HG03097 (cell line): ENCODE data around the gene NR1D2.

Source experiments
- ATAC-seq: cut with Tn5 transposase; IDR thresholded peaks from one replicate; pipeline ENCODE4 v1.9.1; 2021; ENCODE audit not compliant: unreplicated experiment, low FRiP score

Gene NR1D2

DNA sequence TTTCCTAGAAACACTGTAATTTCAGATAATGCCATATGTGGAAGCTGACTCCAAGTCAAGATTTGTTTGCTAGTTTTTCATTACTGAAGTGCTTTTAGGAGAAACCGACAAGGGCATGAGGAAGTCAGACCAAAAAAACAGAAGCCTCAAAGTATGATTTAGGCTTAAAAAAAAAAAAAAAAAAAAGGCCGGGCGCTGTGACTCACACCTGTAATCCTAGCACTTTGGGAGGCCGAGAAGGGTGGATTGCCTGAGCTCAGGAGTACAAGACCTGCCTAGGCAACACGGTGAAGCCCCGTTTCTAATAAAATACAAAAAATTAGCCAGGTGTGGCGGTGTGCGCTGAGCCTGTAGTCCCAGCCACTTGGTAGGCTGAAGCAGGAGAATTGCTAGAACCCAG, 16.6 kb upstream of the NR1D2 start:
- ATAC-seq: no peak

DNA sequence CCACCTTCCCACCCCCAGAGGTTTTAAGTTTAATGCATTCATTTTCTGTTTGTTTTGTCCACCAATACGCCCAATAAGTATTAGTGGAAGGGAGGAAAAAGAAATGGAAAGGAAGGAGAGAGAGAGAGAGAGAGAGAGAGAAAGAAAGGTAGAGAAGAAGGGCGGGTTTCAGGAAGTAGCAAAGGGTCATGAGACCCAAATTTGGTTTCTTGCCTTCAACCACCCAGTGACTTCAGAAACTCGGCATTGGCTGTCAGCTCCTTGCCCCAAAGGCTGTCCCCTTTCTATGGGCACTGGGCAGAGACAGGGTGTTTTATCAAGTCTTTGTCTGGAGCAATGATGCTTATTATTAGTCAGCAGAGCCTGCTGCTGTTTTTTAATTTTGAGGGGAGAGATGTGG, 13.5 kb upstream of the NR1D2 start:
- no peak for ATAC-seq

DNA sequence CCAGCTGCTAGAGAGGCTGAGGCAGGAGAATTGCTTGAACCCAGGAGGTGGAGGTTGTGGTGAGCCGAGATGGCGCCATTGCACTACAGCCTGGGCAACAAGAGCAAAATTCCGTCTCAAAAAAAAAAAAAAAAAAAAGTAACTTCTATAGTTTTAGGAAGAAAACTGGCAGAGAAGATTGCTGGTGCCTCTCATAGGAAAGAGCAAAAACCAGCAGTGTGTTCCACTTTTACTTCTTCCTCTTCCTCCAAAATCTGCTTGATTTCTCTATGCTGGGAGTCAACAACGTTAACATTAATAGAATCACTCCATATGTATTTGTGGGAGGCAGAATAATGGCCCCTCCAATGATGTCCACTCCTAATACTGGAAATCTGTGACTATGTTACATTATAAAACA, 12.5 kb upstream of the NR1D2 start:
- no peak for ATAC-seq

DNA sequence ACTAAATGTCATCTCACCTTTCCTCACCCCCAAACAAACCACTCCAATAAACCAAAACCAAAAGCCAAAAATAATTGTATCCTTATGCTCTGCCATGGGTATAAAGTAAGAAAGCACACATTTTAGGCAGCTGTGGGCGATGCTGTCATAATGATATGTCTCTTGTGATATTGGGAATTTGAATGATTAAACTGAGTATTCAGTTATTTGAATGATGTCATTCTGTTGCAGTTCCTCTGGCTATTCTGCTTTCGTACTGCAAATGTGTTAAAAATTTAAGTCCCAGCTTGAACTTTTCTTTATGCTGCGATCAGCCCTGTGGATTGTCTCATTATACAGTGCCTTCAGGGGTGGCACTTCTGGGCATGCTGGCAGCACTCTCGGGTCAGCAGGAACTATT, 10.8 kb upstream of the NR1D2 start:
- no peak for ATAC-seq

DNA sequence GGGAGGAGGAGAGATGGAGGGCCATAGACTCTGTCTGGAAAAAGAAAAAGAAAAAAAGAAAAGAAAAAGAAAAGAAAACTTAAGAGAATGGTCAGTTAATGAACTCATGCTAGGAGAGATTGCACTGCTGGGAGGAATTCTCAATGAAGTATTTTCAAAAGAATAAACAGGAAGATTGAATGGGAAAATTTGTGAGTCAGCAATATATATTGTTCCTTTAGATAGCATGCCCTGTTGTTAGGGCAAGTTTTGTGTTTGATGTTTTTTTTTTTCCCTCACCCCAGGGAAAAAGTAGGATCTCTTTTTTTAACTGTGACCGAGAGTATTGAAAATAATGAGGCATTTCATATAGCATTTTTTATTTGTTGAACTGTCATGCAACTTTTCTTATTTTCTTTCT, 7.8 kb upstream of the NR1D2 start:
- ATAC-seq: no peak

DNA sequence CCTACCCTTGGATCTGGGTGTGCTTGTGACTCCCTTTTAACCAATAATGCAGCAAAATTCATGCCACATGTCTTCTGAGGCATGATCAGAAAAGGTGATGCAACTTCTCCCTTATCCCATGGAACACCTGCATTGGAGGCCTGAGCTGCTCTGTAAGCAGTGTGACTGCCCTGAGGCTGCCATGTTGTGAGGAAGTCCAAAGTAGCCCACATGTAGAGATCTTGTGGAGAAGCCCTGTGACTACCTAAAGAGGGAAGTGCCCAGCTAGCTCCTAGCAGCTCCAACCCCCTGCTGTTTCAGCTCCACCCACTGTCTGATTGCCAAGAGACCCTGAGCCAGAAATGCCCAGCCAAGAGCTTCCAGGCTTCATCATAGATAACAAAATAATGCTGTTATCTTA, 6.4 kb upstream of the NR1D2 start:
- ATAC-seq: no peak

DNA sequence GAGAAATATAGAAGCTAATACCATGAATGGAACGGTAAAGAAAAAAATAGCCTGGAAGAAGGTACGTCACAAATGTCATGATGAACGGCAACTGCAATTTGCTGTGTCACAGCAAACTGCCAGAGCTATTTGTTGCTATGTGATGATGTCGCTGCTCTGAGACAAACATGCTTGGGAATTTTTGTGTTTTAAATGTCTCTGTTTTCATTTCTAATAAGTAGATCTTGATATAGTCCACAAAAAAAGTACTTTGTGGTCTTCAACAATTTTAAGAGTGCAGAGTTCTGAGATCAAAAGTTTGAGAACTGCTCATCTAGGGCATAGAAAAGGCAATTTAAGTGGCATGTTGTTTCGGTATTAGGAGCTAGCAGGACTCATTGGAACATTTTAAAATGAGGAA, 4.3 kb upstream of the NR1D2 start:
- no peak for ATAC-seq

DNA sequence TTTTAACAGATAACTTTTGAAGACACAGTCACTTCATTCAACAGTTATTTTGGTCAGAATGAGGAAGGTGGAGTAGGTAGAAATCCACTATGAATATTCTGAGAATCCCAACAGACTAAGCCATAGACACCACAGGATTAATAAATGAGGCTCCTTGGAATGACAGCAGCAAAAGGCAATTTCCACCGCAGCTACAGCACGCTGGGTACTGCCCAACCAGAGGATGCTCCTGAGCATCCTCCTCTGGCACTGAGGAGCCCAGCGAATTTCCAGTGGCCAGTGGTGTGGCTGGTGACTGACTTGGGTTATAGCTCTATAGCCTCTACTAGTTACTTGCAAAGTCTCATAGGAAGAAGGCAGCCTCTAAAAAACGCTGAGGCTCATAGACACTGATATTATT, 3.6 kb upstream of the NR1D2 start:
- no peak for ATAC-seq

DNA sequence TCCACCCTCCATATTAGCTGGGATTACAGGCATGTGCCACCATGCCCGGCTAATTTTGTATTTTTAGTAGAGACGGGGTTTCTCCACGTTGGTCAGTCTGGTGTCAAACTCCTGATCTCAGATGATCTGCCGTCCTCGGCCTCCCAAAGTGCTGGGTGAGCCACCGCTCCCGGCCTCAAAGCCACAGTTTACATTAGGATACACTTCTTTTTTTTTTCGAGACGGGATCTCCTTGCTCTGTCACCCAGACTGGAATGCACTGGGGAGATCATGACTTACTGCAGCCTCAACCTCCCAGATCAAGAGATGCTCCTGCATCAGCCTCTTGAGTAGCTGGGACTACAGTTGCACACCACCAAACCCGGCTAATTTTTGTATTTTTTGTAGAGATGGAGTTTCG, 2.5 kb upstream of the NR1D2 start:
- no peak for ATAC-seq

DNA sequence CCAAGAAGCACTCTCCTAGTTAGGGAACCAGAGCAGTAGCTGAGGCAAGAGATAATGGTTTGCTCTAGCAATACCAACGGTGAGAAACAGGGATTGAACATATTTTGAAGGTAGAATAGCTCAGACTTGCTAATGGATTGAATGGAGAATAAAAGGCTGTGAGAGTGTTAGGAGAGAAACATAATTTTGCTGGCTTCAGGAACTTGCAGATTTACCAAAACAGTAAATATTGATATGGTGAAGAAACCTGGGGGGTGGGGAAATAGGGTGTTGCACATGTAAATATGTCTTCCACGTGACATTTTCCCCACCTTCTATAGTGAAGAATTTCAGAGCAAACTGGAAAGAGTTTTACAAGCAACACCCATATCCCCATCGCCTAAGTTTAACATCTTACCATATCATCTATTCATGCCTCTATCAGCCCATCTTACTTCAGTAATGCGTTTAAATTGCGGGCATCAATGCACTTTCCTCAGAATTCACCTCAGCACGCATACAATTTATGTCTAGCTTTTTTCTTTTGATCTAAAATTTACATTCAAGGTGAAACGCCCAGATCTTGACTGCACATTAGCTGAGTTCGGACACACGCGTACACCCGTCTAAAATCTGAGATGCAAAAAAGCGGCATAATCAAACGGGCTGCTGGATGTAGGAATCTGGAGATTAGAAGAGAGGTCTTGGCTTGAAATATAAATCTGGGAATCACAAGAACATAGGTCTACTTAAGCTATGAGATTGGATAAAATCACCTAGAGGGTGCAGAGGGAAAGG, 891 bp upstream of the NR1D2 start:
- ATAC-seq: no peak

DNA sequence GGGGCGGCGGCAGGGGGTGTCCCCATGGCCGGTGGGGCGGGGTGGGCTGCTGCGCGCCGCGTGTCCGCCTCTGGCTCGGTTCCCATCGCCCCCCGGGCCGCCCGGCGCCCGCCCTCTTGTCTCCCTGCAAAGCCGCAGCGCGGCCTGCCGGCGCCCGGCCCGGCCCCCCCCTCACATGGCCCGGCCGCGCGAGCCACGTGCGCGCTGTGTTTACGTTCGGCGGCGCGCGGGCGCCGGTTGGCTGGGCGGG, 502 bp downstream of the NR1D2 start:
- ATAC-seq: no peak

DNA sequence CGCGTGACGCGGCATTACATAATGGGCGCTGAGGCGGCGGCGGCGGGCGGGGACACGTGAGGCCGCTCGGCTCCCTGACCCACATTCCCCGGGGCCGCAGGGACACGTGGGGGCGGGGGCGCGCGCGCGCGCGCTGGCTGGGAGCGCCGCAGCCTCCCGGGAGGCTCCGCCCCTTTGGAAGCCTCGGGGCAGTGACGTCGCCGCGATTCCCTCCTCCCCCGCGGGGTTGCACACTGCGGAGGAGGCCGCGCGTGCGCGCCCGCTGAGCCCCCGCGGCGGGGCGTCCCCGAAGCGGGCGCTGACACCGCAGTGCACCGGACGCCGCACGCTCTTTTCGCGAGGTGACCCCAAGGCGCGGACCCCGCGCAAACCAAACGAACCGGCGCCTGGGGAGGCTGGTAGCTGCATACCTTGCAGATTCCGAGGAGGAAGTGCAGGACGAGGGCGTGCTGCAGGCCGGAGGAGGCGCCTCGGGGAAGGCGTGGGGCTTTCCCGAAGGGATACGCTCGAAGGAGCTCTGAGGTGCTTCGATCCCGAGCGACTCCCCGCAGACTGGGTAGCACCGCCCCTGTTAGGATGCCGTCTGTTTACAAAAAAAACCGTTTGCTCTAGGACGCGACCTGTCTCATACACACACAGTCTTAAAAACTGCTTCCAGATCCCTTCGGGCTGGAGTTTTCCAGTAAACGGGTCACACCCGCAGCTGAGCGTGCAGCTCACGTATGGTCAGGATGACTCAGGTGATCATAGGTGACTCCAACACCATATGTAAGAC, 1.0 kb downstream of the NR1D2 start:
- peak; percentile 68 for ATAC-seq

DNA sequence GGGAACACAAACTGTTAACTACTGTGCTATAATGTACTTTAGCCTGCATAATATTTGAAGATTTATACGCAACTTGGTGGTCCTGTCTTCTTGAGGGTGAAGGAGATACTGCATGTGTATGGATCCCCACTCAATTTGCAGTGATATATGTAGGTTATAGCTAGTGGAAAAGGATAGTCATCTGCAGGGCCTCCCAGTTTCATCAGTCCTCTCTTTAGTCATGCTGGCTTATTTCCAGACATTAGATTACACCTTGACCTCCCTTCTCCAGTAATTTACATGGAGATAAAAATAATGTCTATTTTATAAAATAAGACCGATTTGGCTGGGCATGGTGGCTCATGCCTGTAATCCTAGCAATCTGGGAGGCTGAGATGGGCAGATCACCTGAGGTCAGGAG, 3.7 kb downstream of the NR1D2 start:
- ATAC-seq: no peak

DNA sequence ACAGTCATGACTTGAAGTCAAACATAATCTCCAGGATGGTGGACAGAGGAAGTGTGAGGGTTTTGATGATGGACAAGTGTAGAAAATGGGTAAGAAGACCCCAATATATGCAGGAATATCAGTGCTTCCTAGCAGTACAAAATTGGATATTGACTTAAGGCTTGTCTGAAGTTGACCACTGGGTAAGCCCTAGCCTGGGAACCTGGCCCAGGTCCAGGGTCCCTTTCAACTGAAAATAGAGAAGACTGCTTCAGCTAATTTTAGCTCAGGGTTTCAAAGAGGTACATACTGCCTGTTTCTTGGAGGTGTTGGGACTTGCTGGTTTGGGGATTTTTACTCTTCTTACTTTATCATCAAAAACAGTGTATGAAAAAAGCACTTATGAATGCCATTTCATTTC, 4.7 kb downstream of the NR1D2 start:
- ATAC-seq: no peak

DNA sequence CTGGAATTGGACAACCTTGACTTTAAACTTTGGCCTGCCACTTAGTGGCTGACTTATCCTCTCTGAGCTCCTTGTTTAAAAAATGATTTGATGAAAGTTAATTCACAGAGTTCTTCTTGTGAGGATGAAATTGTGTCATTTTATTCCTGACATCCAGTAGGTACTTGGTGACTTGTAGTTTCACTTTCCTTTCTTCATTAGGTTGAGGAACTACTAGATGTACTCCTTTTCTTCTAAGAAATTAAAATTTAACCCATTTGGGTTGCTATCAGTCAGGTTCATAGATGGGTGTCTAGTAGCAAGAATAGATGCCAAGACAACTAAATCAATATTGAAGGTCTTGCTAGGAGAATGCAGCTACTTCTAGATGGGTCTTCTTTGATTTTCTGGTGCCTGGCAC, 5.2 kb downstream of the NR1D2 start:
- peak; percentile 38 for ATAC-seq

DNA sequence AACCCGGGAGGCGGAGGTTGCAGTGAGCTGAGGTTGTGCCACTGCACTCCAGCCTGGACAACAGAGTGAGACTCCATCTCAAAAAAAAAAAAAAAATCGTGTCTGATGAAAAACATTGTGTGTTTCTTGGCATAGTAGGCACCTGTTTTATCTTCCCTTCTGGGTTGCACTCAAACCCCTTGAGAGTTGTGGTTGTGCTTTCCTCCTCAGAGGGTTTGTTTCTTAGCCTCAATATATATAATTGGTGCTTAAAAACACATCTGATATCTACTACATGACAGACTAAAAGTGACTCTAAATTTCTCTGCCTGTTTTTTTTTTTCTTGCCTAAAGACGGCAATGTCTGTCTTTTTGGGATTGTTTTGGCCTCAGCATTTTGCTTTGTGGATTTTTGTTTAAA, 7.6 kb downstream of the NR1D2 start:
- peak; percentile 33 for ATAC-seq

DNA sequence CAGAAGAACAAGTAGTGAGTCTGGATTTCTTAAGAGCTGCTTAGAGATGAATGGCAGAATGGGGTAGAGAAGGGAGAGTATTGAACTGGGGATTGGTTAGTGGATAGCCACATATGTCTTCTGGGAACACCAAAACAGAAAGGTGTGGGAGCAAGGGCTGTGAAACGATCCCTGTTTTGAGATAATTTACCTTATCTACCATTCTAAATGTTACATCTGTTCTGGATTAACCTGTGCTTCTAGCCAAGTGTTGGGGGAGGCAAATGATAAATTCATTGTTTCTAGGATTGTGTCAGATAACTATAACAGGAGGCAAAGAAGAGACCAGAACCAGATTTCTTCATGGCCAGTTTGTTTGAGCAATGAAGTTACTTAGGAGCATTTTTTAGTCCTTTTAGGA, 8.4 kb downstream of the NR1D2 start:
- ATAC-seq: no peak

DNA sequence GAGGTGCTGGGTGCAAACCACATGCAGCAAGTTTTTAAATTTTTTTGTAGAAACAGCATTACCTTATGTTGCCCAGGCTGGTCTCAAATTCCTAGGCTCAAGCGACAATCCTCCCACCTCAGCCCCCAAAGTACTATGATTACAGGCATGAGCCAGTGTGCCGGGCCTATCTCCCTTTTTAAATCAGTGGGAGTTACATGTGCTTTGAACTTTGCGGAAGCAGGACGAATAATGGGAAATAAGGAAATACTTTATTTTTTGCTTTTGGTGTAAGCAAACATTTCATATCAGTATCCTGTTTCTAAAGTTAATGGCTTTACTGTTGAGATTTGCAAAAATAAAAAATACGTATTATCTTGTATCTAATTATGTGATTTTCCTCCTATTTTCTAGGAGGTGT, 9.1 kb downstream of the NR1D2 start:
- no peak for ATAC-seq

DNA sequence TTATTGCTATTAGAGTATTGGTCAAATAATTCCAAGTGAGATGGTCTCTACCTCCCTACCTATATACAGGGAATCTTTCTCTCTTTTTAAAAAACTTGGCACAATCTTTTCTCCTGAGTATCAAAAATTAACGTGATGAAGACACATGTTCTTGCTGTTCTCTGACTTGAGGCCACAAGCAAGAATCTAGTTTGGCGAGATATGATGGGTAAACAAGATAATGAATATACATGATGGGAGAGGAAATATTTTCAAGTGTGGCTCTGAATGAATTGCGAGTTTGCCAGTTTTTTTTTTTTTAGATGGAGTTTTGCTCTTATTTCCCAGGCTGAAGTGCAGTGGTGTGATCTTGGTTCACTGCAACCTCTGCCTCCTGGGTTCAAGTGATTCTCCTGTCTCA, 11.6 kb downstream of the NR1D2 start:
- no peak for ATAC-seq

DNA sequence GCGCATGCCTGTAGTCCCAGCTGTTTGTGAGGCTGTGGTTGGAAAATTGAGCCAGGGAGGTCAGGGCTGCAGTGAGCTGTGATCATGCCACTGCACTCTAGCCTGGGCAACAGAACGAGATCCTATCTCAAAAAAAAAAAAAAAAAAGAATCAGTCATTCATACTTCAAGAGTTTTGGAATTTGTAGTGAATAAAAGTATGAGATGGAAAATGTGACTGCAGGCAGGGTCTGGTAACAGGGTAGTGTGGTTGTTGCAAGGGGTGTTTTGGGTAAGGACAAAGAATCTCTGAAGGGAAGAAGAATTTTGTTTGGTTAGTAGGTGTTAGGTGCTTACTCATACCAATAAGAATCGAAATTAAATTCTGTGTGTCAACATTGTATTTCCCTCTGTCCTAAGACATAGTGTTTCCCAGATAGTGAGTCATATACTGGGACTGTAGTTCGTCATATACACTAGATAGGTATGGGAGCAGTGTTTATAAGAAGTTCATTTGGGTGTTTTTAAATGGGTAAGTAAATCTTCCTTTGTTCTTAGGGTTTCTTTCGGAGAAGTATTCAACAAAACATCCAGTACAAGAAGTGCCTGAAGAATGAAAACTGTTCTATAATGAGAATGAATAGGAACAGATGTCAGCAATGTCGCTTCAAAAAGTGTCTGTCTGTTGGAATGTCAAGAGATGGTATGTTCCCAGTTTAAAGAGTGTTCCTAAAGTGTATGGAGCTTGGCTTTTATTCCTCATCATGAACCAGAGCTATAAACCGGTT, 14.2 kb downstream of the NR1D2 start:
- ATAC-seq: no peak

DNA sequence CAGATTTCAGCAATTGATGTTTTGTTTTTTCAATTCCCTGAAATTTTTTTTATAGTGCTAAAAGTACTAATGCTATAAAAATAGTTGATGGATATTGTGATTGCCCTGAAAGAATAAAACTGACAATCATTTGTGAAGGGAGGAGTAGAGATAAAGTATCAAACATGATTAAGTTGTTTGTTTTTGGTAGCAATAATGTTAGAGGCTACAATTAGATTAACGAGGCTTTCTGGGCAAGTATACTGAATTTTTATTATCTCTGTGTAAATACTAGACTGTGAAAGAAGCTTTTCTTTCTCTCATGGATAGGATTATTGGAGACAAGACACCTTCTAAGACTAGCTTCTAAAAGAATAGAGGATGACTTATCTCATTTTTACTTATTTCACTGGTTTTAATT, 15.6 kb downstream of the NR1D2 start:
- no peak for ATAC-seq

DNA sequence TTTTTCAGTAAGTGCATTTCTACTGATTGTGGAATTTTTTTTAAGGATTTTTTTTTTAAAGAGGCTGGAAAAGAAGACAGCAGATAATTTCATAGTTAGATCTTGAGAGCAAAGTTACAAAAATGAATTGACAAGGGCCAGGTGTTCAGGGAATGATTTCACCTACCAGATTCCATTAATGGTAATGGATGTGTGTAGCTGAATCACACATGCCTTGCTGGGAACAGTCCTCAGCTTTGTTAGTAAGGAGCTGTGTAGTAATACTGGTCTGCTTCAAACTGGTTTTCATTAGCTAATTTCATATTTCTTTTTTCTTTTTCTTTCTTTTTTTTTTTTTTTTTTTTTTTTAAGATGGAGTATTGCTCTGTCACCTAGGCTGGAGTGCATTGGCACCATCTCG, 16.0 kb downstream of the NR1D2 start:
- no peak for ATAC-seq
